Measurements from ENCODE around the gene OBP2A.
"Not testable (repeated sequence)": the region's sequence is repeated elsewhere in the genome, so short reads cannot be mapped to it uniquely, and the experiment has no call there.

Gene OBP2A

DNA sequence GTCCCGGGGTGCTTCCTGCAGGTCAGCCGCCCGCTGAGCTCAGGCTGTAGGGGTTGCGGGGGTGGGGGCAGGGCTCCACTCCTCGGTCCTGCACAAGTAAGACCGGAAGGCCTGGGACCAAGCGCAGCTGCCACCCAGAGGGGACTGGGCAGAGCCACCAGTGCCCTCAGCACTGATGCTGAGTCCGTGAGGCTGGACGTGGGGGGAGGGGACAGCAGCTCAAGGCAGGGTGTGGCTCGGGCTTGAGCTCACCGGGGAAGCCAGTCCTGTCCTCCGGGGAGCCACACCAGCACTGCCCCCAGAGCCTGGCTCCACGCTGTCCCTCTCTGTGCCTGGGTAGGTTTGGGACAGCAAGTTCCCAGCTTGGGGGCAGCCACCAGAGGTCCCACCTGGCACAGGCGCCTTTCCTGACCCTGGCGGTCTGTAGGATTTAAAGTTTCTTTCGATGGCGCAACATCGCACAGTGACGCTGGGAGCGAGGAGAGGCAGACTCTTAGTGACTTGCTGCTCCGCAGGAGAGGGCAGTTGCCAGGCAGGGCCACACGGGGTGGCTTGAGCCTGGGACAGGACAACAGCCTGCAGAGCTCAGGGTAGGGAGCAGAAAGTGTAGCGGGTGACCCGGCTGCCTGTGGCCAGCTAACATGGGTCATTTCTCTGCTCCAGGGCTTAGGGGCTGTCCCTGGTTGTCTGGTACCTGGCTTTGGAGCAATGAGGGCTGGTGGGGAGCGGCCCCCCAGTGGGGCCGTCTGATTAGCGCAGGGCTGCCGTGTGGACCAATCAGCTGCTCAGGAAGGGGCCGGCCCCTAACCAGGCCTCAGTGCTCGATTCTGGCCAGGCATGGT is 19.0 kb upstream of the OBP2A start:
- no peak for DNase-seq

GRCh38 chr9:135528842-135529435 is 17.0 kb upstream of the OBP2A start:
- DNase-seq = not testable (repeated sequence)

- DNase-seq = no peak
Observed at GRCh38 chr9:135530146-135530545, 15.8 kb upstream of the OBP2A start.

DNA sequence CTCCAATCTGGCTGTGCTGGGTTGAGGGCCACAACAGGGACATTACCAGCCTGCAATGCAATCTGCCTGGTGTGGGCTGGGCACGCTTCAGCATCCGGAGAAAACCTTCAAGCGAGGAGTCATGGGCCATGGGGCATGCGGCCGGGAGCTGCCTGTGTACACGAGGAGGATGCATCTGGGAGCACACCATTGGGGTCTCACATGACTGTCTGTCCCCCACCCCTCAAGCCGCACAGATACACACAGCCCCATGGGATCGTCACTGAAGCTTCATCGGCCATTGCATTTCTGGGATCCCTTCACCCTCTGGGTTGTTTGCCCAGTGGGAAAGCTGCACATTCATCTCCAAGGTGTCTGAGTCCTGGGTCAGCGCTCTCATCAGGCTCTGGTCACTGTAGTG is 14.8 kb upstream of the OBP2A start:
- DNase-seq = no peak

DNA sequence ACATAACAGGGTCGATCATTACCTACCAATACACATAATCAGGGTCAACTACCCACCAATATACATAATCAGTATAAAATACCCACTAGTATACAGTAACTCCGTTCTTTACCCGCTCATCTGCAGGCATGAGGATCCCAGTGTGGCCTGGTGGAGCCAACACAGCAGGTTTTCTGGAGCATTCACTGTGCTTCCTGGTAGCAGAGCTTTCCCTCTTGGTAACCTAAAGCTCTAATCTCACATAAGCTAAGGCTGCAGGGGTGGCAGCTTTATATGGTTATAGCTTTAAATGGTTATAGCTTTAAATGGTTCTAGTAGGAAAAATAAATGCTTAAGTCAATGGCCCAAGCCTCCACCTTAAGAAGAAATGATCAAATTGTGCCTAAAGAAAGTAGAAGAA is 12.8 kb upstream of the OBP2A start:
- no peak for DNase-seq

DNA sequence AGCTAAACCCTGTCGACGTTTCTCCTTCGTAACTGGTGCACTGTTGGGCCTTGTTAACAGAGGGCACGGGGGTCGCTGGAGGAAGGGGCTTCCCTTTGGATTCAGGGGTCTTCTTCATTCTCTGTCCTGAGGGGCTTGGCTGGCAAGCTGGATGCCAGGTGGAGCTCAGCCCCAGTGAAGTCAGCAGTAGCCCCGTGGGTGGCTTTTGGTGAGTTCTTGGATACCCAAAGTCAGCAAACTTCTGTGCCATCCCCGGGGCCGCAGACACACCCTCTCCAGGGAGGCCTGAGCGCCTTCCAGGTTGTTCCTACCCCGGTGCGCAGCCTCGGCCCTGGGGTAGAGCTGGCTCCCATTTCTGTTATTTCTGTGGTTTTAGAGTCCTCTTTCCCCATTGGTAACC is 12.3 kb upstream of the OBP2A start:
- no peak for DNase-seq

GRCh38 chr9:135534192-135534711 is 11.7 kb upstream of the OBP2A start:
- DNase-seq = not testable (repeated sequence)

GRCh38 chr9:135534826-135535225 is 11.1 kb upstream of the OBP2A start:
- not testable (repeated sequence) for DNase-seq

DNA sequence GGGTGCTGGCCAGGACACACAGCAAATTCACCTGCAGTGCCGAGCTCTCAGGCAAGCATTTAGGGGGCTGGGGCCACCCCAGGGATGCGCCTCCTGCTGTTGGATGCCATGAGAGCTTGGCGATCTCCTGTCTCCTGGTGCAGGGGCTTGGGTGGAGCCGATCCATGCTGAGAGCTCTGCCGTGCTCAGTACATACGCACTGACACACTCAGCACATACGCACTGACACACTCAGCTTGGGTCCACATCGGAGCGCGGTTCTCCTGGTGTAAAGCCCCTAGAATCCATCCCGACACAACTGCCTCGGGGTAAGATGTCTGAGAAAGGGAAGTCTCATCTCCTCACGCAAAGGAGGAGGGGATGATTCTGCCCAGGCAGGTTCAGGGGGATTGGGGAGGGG is 10.3 kb upstream of the OBP2A start:
- DNase-seq = not testable (repeated sequence)

DNA sequence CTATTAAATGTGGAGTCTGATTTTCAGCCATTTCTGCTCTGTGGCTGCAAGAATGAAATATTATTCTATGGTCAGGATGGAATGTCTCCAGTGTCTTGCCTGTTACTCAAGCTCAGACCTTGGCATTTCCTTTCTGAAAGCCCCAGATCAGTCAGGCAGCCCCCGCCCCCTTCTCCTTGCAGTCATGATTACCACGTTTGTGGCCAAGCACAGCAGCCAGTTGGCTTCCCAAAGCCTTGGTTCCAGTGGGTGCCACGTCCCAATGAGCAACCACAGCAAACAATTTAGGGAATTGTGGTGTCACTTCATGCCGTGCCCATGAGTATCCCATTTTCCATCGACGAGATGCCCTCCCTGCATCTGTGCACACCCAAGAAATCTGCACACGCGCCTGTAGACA is 9.7 kb upstream of the OBP2A start:
- DNase-seq = no peak

GRCh38 chr9:135543262-135543894 is 2.5 kb upstream of the OBP2A start:
- DNase-seq = not testable (repeated sequence)

DNA sequence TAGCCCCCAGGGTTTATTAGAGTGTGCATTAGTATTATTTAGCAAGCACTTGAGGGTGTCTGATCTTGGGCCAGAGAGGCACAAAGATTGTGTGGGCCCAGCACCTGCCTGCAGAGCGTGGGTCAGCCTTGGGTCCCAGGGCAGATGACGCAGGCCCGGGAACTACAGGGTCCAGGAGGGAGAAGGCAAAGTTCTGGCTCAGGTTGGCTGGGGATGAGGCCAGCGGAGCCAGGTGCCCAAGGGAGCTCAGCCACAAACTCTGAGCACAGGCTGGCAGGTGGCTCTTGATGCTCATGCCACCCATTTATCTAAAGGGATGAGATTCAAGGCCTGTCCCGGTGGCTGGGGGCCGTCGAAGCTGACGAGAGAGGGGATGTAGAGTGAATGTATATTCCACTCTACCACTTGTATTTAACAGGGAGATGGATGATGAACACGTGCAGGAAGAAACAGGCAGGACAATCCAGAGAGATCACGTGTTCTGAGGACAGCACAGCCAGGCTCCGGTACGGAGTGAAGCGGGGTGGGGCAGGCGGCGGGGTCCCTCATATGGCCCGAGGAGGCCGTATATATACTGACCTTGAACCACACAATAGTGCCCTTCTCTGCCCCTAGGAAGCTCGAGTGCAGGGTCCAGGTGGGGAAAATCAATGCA is 818 bp upstream of the OBP2A start:
- DNase-seq = no peak

DNA sequence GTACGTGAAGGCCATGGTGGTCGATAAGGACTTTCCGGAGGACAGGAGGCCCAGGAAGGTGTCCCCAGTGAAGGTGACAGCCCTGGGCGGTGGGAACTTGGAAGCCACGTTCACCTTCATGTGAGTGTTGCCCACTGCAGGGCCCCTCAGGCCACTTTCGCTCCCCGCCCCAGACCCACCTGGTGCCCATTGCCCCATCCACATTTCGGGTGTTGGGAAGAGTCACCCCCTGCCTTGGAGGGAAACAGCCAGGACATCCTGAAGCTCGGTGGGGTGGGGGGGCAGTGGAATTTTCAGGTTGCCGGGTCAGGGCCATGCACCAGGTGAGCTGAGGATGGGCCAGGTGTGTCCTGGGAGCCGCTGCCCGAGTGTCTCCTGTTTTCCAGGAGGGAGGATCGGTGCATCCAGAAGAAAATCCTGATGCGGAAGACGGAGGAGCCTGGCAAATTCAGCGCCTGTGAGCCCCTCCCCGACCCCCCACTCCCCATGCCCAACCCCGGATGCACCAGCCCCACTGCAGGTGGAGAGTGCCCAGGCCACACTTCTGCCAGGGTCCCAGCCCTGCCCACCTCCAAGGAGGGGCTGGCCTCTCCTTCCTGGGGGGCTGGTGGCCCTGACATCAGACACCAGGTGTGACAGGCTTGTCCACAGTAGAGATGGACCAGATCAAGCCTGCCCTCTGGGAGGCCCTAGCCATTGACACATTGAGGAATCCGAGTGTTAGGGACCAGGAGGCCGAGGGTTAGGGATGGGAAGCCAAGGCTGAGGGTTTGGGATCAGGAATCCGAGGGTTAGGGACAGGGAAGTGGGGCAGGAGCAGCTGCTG is 1.1 kb downstream of the OBP2A start:
- DNase-seq = not testable (repeated sequence)

DNA sequence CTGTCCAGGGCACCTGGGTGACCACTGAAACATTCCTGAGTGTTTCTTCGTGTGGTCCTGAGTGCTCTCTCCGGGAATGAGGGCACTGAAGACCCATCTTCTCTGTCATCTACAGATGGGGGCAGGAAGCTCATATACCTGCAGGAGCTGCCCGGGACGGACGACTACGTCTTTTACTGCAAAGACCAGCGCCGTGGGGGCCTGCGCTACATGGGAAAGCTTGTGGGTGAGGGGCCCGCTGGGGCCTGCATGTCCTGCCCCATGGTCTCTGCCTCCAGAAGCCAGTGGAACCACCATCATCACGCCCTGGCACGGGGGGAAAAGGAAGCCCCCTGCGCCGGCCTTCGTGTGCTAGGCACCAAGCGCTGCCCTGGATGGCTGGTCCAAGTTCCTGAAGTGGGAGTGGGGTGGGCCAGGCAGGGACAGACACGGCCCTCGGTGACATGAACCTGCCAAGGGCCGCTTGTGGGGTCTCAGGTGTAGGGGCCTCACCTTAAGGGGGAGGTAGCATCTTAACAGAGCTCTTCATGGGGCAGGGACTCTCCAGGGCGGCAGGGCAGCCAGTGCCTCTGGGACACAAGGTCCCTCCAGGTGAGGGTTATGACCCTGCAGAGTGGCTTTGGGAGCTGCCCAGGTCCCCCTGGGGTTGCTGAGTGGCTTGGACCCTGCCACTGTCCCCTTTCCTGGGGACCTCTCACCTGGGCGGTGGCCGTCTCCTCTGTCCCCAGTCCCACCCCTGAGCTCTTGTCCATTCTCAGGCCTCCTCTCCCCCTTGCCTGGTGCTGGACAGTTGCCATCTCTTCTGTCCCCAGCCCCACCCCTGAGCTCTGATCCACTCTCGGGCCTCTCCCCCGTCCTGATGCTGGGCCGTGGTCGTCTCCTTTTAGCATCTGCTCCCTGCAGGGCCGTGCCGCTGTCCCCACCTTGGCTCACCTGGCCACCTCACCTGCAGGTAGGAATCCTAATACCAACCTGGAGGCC is 2.1 kb downstream of the OBP2A start:
- no peak for DNase-seq

DNA sequence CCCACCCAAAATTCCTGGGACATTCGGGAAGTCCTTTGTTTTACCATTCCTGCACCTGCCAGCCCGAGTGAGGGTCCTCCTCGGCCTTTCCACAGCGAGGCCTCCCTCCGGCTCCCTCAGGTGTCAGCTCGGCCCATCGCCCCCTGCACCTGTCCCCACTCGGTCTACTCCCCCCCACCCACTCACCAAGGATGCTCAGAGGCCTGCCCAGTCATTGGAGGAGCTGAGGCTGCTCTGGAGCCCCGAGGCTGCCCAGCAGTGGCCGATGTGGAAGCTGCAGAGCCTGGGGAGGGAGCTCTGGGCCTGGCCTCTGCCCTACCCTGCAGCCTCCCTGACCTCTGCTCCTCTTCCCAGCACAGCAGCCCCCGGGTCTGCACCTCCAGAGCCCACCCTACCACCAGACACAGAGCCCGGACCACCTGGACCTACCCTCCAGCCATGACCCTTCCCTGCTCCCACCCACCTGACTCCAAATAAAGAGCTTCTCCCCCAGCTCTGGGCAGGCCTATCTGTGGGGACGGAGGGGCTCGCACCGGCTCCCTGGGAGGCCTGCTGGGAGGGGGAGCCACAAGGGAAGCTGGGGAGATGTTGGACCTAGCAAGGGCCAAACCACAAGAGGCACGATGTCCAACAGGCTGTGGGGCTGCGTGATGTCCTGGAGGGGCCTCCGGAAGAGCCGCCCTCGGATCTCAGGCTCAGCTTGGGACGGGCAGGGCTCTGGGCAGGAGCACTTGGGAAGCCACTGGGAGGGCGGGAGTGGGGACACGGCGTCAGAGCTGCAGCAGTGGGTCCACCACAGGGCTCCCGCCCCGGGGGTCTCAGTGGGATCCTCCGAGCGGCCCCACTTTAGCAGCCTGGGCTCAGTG is 3.8 kb downstream of the OBP2A start:
- DNase-seq = not testable (repeated sequence)

DNA sequence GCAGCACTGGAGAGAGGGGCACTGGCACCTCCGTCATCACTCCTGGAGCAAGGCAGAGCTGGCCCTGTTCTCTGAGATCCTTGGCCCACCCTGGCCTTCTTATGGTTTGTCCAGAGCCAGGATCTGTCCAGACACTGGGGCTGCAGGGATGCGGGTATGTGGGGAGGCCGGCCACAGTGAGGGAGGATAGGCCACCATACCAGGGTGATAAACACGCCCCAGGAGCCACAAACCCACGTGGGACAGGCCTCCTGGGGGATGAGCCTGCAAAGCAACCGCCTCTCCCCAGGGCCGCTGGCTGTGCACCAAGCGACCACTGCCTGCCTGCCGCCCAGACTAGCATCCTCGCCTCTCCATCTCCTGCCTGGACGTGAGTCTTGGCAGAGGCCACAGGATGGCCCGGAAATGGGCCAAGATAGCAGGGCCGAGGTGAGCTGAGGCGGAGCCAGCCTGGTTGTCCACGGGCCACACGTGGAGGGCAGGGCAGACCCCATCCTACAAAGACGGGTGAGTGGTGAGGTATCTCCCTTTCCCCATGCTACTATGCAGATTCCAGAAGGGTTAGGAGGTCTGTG is 4.5 kb downstream of the OBP2A start:
- DNase-seq = no peak

DNA sequence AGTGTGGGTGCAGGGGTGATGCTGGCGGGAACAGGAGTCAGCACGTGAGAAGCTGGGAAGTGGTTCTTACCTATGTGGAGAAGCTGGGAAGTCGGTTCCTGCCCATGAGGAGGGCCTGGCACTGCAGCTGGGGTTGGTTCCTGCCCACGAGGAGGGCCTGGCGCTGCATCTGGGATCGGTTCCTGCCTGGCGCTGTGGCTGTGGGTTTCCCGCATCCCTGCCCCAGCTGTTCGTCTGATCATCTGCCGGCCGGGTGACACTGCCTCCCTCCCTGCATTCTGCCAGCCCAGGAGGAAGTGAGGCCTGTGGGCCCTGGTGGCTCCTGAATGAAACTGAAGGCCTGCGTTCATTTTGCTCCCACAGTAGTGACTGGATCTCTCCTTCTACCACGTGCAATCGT is 5.1 kb downstream of the OBP2A start:
- no peak for DNase-seq

- no peak for DNase-seq
Observed at GRCh38 chr9:135551456-135551855, 5.5 kb downstream of the OBP2A start.

GRCh38 chr9:135552021-135552697 is 6.2 kb downstream of the OBP2A start:
- no peak for DNase-seq
